PC-3 (cell line): ENCODE measurements around the gene TPSG1. TPM values are rescaled to one million over a fixed set of nuclear protein-coding genes. Genes with fewer than 3 reads are reported as not detected.
"Not testable (repeated sequence)": the region's sequence is repeated elsewhere in the genome, so short reads cannot be mapped to it uniquely, and the experiment has no call there.

Experiments used
- ATAC-seq: fragments of 200-7000 bp; cut with Tn5 transposase; 2 replicates; pipeline ENCODE4 v1.9.1; 2020; ENCODE audit warnings: mild to moderate bottlenecking, moderate library complexity
- BruUV-seq: library from RNA; stranded (reverse); fragments of 400-500 nt; replicated peaks from 2 replicates; lab custom pipeline; 2021; lab: Mats Ljungman, UMichigan
- CTCF ChIA-PET: fragments of 300-600 bp; sonication (Branson Sonifier 250); formaldehyde crosslinking; loops from one replicate; lab custom pipeline; 2022; ENCODE audit warnings: antibody characterized with exemption; lab: Charles Lee
- POLR2A ChIA-PET: fragments of 300-600 bp; sonication (Branson Sonifier 250); formaldehyde crosslinking; loops from one replicate; lab custom pipeline; 2022; ENCODE audit warnings: antibody characterized with exemption; ENCODE audit not compliant: unreplicated experiment; lab: Charles Lee
- DNase-seq: peaks from one replicate; pipeline ENCODE4 v3.0.0-alpha.2; 2015
- H2AFZ ChIP-seq: fragments of 300-600 bp; sonication (generic); 2 replicates; pipeline ENCODE4 v1.6.0; 2016; ENCODE audit warnings: antibody characterized with exemption, low read length
- H3F3A ChIP-seq: fragments of 300-600 bp; sonication (generic); one replicate; pipeline ENCODE4 v1.6.0; 2017; ENCODE audit warnings: antibody characterized with exemption, low read length, control low read depth, mild to moderate bottlenecking; ENCODE audit not compliant: unreplicated experiment
- H3K27ac ChIP-seq: fragments of 300-600 bp; sonication (generic); 2 replicates; pipeline ENCODE4 v1.5.1; 2016; ENCODE audit warnings: mild to moderate bottlenecking, low read length
- H3K27me3 ChIP-seq: fragments of 300-600 bp; sonication (generic); 2 replicates; pipeline ENCODE4 v1.6.1; 2016; ENCODE audit warnings: low read length, mixed read lengths
- H3K36me3 ChIP-seq: fragments of 300-600 bp; sonication (generic); 2 replicates; pipeline ENCODE4 v1.6.1; 2016; ENCODE audit warnings: low read depth, mixed run types, low read length, mixed read lengths
- H3K4me1 ChIP-seq: fragments of 300-600 bp; sonication (generic); 2 replicates; pipeline ENCODE4 v1.5.1; 2016; ENCODE audit warnings: low read length; ENCODE audit not compliant: insufficient read depth
- H3K4me2 ChIP-seq: fragments of 300-600 bp; sonication (generic); 2 replicates; pipeline ENCODE4 v1.6.0; 2016; ENCODE audit warnings: low read length
- H3K4me3 ChIP-seq: fragments of 300-600 bp; sonication (generic); 2 replicates; pipeline ENCODE4 v1.5.1; 2016; ENCODE audit warnings: mild to moderate bottlenecking, low read length, mixed read lengths
- H3K79me2 ChIP-seq: fragments of 300-600 bp; sonication (generic); 2 replicates; pipeline ENCODE4 v1.6.1; 2017; ENCODE audit warnings: low read length, mixed read lengths
- H3K9ac ChIP-seq: fragments of 300-600 bp; sonication (generic); 2 replicates; pipeline ENCODE4 v1.6.0; 2016; ENCODE audit warnings: mild to moderate bottlenecking, low read length
- H3K9me2 ChIP-seq: fragments of 300-600 bp; sonication (generic); replicated peaks from 2 replicates; pipeline ENCODE4 v1.6.1; 2016; ENCODE audit warnings: mixed run types, low read length, mixed read lengths
- H3K9me3 ChIP-seq: fragments of 300-600 bp; sonication (generic); 2 replicates; pipeline ENCODE4 v1.6.1; 2016; ENCODE audit warnings: low read length, mixed read lengths
- H4K20me1 ChIP-seq: fragments of 300-600 bp; sonication (generic); 2 replicates; pipeline ENCODE4 v1.6.1; 2016; ENCODE audit warnings: low read length, mixed read lengths
- intact Hi-C: fragments of 100-400 bp; cut with micrococcal nuclease; formaldehyde crosslinking; loops from 2 replicates; pipeline ENCODE4 v1.9.0; 2023
- total RNA-seq: library from RNA; depleted of rRNA; stranded (reverse); fragments of >200 nt; gene quantifications from 2 replicates; pipeline ENCODE4 v1.2.3, GENCODE V29; 2014

The TPSG1 gene
- total RNA-seq, 1 experiment from 2014 or later: not detected

GRCh38 chr16:1230471-1231212, 5.6 kb upstream of the TPSG1 start:
- H3K4me1 ChIP-seq, CTCF ChIA-PET, H3K79me2 ChIP-seq, H3K4me3 ChIP-seq, H3K36me3 ChIP-seq, H3K9me3 ChIP-seq, POLR2A ChIA-PET, H3K9me2 ChIP-seq, H3K9ac ChIP-seq, H3F3A ChIP-seq, DNase-seq, H3K27me3 ChIP-seq, H4K20me1 ChIP-seq, intact Hi-C loops, ATAC-seq, H3K27ac ChIP-seq, H2AFZ ChIP-seq, BruUV-seq, H3K4me2 ChIP-seq: not testable (repeated sequence)

GRCh38 chr16:1230084-1230470, 5.0 kb upstream of the TPSG1 start, which contains the start of gene TPSB2:
TPSB2 (minus strand) TSS chr16:1230184; CDS start chr16:1229951, 233 bp downstream.
- CTCF ChIA-PET, H3K9ac ChIP-seq, ATAC-seq, H3K27me3 ChIP-seq, H4K20me1 ChIP-seq, H3K79me2 ChIP-seq, H3K4me3 ChIP-seq, H2AFZ ChIP-seq, H3K36me3 ChIP-seq, BruUV-seq, POLR2A ChIA-PET, H3K9me2 ChIP-seq, H3F3A ChIP-seq, H3K4me2 ChIP-seq, H3K4me1 ChIP-seq, intact Hi-C loops, DNase-seq, H3K9me3 ChIP-seq, H3K27ac ChIP-seq: not testable (repeated sequence)

GRCh38 chr16:1229476-1229875, 4.4 kb upstream of the TPSG1 start:
- CTCF ChIA-PET, DNase-seq, H3K36me3 ChIP-seq, H3K9ac ChIP-seq, H3K4me2 ChIP-seq, BruUV-seq, intact Hi-C loops, H3K27me3 ChIP-seq, POLR2A ChIA-PET, H4K20me1 ChIP-seq, H3K79me2 ChIP-seq, H3K9me2 ChIP-seq, H3F3A ChIP-seq, H2AFZ ChIP-seq, H3K27ac ChIP-seq, H3K4me3 ChIP-seq, H3K4me1 ChIP-seq, H3K9me3 ChIP-seq, ATAC-seq: not testable (repeated sequence)

DNA sequence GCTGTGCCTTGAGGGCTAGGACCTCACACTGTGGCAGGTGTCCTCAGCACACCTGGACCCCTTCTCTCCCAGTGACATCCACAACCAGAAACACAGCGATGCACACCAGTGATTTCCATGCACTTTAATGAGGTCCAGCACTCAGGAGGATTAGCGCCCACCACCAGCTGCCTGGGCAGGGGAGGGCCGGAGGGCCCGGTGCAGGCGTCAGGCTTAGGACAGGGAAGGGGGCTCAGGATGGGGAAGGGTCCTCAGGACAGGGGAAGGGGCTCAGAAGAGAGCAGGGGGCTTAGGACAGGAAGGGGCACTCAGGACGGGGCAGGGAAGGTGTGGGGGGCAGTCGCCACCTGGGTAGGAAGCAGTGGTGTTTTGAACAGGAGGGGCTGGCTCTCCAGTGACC, 3.2 kb upstream of the TPSG1 start:
- POLR2A ChIA-PET, H4K20me1 ChIP-seq, CTCF ChIA-PET: not testable (repeated sequence)

GRCh38 chr16:1226692-1227091, 1.6 kb upstream of the TPSG1 start:
- H3K9ac ChIP-seq, BruUV-seq, H3K79me2 ChIP-seq, H2AFZ ChIP-seq, CTCF ChIA-PET, H3K9me3 ChIP-seq, H3K27ac ChIP-seq, H3K36me3 ChIP-seq, POLR2A ChIA-PET, DNase-seq, H3K9me2 ChIP-seq, ATAC-seq, intact Hi-C loops, H3F3A ChIP-seq, H3K4me2 ChIP-seq, H3K27me3 ChIP-seq, H4K20me1 ChIP-seq, H3K4me3 ChIP-seq, H3K4me1 ChIP-seq: not testable (repeated sequence)

More for the DNA sequence above, 3.2 kb upstream of the TPSG1 start:
- H3K27ac ChIP-seq, H3K4me3 ChIP-seq, BruUV-seq, intact Hi-C loops, H3K9me2 ChIP-seq, H3F3A ChIP-seq, H3K79me2 ChIP-seq, ATAC-seq, DNase-seq, H3K4me2 ChIP-seq, H2AFZ ChIP-seq, H3K9ac ChIP-seq, H3K9me3 ChIP-seq, H3K27me3 ChIP-seq, H3K36me3 ChIP-seq, H3K4me1 ChIP-seq: not testable (repeated sequence)

DNA sequence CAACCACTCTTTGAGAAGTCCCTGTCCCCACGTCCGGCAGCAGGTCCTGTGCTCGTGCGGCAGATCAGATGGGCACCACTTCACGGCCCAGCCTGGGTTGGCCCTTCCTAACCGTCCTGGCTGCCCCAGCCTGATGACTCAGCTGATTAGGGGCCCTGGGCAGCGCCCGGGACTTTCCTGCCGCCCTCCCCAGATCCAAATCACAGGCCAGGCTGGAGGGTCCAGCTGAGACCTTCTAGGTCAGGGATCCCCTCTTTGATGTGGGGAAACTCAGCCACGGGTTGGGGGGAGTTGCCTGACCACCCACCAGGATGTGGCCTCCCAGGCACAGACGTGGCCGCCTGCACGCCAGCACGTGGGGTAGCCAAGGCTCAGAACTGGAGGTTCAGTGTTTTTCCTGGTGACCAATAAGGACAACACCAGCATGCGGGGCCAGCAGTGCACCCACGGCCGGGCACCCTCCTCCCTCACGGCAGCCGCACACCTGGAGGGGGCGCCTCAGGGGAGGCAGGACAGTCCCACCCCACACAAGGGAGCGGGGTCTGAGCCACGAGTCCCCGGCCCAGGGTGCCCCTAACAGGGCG, 752 bp upstream of the TPSG1 start:
- BruUV-seq, H2AFZ ChIP-seq, H3K4me3 ChIP-seq, H3K9me3 ChIP-seq, H3K9ac ChIP-seq, H4K20me1 ChIP-seq, H3K36me3 ChIP-seq, DNase-seq, H3K79me2 ChIP-seq, H3K4me2 ChIP-seq, H3K4me1 ChIP-seq, H3K27ac ChIP-seq, H3K9me2 ChIP-seq, ATAC-seq, POLR2A ChIA-PET, H3K27me3 ChIP-seq, intact Hi-C loops, CTCF ChIA-PET, H3F3A ChIP-seq: not testable (repeated sequence)
